ENCODE results near the gene WDR27.

The WDR27 gene

GRCh38 chr6:169567819-169568218 is 134.0 kb downstream of the WDR27 start:
- Mint-ChIP-seq H3K4me1 (ENCODE audit: low read depth) (peaks cover 10% of the 10 kb centered on the region), H3K4me3 (no peak overlapping the region), H3K36me3 (ENCODE audit: low read depth) (peaks cover 21% of the 10 kb centered on the region), H3K27me3 (no peaks in the 10 kb centered on the region), H3K27ac (no peak overlapping the region), H3K9me3 (no peaks in the 10 kb centered on the region)

DNA sequence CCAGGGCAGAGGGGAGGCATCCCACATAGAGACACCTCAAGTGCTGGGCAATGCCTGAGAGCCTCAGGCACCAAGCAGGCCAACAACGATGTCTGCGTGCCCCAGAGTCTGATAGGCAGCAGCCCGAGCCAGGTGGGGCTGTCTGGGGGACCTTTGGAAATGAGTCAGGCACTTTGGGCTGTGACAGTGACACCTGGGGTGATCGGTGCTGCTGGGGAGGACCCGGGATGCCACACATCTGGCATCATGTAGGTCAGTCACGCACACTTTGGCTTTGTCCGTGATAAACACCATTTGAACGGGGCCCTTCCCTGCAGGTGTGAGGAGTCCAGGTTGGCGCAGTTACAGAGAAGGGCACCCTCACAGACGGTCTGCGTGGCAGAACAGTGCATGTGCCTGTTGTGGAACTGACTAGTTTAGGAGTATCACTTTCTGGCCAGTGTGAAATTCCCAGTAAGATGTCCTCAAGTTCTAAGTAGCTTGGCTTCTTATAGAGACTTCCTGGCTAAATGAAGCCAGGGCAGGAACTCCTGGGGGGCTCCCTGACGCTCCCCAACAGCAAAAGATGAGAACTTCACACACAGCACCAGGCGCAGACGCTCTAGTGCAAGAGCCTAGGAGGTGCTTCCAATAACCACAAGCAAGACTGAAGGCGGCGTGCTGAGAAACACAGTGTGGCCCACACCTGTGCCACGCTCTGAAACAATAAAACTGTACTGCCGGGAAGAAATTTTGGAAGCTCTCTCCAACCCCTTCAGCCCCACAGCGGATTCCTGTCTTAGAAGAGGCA is 134.7 kb downstream of the WDR27 start:
- Mint-ChIP-seq H3K4me1 (ENCODE audit: low read depth) (peaks cover 10% of the 10 kb centered on the region), H3K9me3 (no peaks in the 10 kb centered on the region), H3K4me3 (no peak overlapping the region), H3K36me3 (ENCODE audit: low read depth) (peaks cover 24% of the 10 kb centered on the region), H3K27me3 (no peaks in the 10 kb centered on the region), H3K27ac (no peak overlapping the region)

GRCh38 chr6:169566319-169566718 is 135.5 kb downstream of the WDR27 start:
- Mint-ChIP-seq H3K27ac (no peak overlapping the region), H3K9me3 (no peaks in the 10 kb centered on the region), H3K4me3 (no peak overlapping the region), H3K36me3 (ENCODE audit: low read depth) (peaks cover 21% of the 10 kb centered on the region), H3K27me3 (no peaks in the 10 kb centered on the region), H3K4me1 (ENCODE audit: low read depth) (peaks cover 10% of the 10 kb centered on the region)

DNA sequence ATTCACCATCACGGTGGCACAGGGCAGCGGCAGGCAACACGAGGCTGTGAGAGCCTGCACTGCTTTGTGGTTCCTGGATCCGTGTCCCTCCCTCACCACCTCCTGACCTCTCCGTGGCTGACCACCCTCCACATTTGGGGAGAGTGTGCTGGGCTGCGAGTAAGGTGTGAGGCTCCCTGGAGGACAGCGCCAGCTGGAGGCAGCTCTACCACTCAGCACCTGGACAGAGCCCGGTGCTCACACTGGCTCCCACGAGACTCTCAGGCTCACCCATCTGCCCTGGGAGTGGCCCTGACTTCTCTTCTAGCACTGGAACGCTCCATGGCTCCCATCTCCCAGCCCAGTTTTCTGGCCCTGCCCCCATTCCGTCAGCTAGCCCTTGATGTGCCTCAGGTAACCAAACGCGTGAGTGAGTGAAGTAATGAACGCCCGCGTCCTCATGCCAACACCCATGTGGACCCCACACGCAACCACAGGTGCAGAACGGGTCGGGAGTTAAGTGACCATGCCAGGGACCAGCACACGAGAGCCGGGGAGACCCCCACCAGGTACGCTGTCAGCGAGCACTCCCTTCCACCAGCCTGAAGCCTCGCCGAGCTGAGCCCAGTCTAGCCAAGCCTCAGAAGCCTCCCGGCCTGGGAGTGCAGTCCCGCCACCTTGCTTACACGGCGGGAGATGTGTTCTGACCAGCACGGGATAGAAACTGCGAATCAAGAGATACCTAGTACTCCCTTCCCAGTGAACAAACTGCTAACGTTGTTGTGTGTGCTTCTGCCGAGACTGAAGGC is 137.2 kb downstream of the WDR27 start:
- Mint-ChIP-seq H3K4me3 (no peak overlapping the region), H3K4me1 (ENCODE audit: low read depth) (peaks cover 10% of the 10 kb centered on the region), H3K36me3 (ENCODE audit: low read depth) (peaks cover 21% of the 10 kb centered on the region), H3K9me3 (no peaks in the 10 kb centered on the region), H3K27me3 (peaks cover 6% of the 10 kb centered on the region), H3K27ac (no peak overlapping the region)

DNA sequence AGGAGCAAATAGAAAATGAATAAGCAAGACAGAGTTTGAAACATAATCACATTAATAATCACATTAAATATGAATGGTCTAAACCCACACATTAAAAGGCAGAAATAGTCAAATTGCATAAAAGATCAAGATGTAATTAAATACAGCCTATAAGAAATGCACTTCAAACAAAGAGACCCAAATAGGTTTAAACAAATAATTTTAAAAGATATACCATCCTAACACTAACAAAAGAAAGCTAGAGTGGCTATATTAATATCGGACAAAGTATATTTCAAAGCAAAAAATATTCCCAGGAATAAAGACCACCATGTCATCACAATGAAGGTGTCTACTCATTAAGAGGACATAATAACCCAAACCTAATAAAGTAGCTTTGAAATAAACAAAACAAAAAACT is 140.2 kb downstream of the WDR27 start:
- Mint-ChIP-seq H3K4me1 (ENCODE audit: low read depth) (peaks cover 9% of the 10 kb centered on the region), H3K27ac (no peak overlapping the region), H3K9me3 (no peaks in the 10 kb centered on the region), H3K4me3 (no peak overlapping the region), H3K27me3 (peaks cover 24% of the 10 kb centered on the region), H3K36me3 (ENCODE audit: low read depth) (peaks cover 33% of the 10 kb centered on the region)

DNA sequence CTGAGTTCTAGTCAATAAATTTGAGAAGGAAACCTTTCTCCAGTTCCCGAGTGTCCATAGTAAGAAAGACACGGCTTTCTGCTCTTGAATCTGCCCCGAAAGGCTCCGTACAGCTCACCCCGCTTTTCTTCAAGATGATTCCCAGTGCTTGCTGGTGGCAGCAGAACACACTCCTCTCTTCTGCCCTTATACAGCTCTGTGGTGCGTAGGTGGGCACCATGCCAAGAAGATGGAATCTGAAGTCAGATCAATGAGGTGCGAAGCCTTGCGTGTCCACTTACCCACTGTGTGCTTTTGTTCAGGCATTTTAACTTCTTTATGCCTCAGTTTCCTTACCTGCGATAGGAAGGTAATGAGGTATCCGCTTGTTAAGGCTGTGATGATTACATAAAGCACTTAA is 142.2 kb downstream of the WDR27 start:
- H3K27ac Mint-ChIP-seq: no peak overlapping the region
- H3K36me3 Mint-ChIP-seq (ENCODE audit: low read depth): peaks cover 41% of the 10 kb centered on the region
- H3K27me3 Mint-ChIP-seq: peaks cover 32% of the 10 kb centered on the region
- peaks cover 17% of the 10 kb centered on the region for H3K4me1 Mint-ChIP-seq (ENCODE audit: low read depth)
- no peaks in the 10 kb centered on the region for H3K9me3 Mint-ChIP-seq
- no peak overlapping the region for H3K4me3 Mint-ChIP-seq

DNA sequence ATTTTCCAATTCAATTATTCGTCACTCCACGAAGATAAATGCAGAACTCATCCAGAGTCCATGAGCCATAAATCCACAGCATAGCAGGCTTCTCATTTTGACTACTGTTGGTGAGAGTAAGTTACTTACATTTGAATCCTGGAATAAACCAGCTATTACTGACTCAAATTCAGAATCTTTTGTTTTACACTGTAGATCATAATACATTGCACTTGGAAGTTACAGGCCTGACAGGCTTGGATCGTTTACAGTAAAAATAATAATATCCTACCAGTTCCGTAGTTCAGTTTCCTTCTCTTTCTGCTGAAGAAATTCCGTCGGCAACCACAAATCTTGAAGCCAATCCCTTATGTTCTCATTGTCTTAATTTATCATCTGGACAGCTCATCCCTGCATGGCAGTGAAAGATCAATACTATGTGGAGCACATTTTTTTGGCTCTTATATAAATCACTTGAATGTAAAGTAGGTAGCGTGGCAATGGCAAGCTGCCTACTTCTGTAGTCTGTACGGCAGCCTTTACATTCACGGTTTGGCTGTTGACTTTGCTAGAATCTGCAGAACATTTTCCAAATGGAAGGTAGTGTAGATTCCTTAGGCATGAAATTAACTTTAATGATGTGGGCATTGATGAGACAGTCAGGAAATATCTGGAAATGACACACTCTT is 142.9 kb downstream of the WDR27 start:
- H3K9me3 Mint-ChIP-seq: no peaks in the 10 kb centered on the region
- peaks cover 17% of the 10 kb centered on the region for H3K4me1 Mint-ChIP-seq (ENCODE audit: low read depth)
- no peak overlapping the region for H3K4me3 Mint-ChIP-seq
- H3K27ac Mint-ChIP-seq: no peak overlapping the region
- H3K36me3 Mint-ChIP-seq (ENCODE audit: low read depth): peaks cover 41% of the 10 kb centered on the region
- peaks cover 35% of the 10 kb centered on the region for H3K27me3 Mint-ChIP-seq

- Mint-ChIP-seq H3K27ac (no peak overlapping the region), H3K4me3 (no peak overlapping the region), H3K4me1 (ENCODE audit: low read depth) (peaks cover 17% of the 10 kb centered on the region), H3K27me3 (peaks cover 39% of the 10 kb centered on the region), H3K36me3 (ENCODE audit: low read depth) (peaks cover 41% of the 10 kb centered on the region), H3K9me3 (no peaks in the 10 kb centered on the region)
These were observed 143.5 kb downstream of the WDR27 start for GRCh38 chr6:169558378-169558773.

DNA sequence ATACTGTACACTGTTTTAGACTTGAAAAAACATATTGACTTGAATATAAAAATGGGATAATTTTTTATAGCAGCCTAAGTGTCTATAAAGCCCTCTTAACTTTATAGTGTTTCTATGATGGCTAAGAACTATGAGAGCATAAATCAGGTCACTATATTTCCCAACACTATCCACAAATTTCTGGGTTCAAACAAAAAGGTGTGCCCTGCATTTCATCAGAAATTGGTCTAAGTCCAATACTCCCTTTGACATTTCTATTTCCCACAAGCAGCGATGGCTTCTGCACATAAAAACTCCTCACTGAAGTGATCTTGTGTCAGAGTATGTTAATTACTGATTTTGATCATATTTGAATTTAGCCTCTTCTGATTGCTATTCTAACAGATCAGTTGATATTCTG is 143.9 kb downstream of the WDR27 start:
- H3K36me3 Mint-ChIP-seq (ENCODE audit: low read depth): peaks cover 41% of the 10 kb centered on the region
- no peaks in the 10 kb centered on the region for H3K9me3 Mint-ChIP-seq
- no peak overlapping the region for H3K27ac Mint-ChIP-seq
- H3K4me1 Mint-ChIP-seq (ENCODE audit: low read depth): peaks cover 17% of the 10 kb centered on the region
- peaks cover 39% of the 10 kb centered on the region for H3K27me3 Mint-ChIP-seq
- no peak overlapping the region for H3K4me3 Mint-ChIP-seq

DNA sequence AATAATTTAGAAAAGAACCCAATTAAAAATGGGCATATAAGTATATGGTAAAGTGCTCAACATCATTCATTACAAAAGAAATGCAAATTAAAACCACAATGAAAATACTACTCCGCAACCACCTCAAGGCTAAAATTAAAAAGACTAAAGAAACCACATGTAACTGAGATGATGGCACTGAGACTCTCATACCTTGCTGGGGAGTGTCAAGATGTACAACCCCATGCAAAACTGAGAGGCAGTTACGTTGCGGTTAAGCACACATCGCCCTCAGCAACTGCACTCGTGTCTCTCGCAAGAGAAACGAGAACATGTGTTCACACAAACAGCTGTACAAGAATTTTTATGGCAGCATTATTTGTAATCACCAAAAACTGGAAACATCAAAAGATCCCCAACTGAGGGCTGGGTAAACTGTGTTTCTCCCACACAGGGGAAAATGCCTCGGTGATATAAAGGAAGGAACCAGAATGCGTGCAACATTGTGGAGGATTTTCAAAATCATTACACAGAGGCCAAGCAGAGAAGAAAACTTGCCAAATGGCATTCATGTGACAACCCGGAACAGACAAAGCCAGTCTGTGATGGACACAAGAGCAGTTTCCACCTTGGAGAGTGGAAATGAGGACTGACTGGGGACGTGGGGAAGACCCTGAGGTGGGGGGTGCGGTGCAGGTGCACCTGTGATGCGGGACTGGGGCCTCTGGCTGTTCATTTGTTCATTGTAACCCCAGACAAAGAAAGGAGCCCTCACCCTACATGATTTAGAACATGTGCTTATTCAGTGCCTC is 144.9 kb downstream of the WDR27 start:
- Mint-ChIP-seq H3K9me3 (no peaks in the 10 kb centered on the region), H3K27ac (peak overlapping the region; percentile 79), H3K36me3 (ENCODE audit: low read depth) (peaks cover 32% of the 10 kb centered on the region), H3K4me1 (ENCODE audit: low read depth) (peaks cover 17% of the 10 kb centered on the region), H3K27me3 (peaks cover 39% of the 10 kb centered on the region), H3K4me3 (peak overlapping the region; percentile 55)

- Mint-ChIP-seq H3K36me3 (ENCODE audit: low read depth) (peaks cover 32% of the 10 kb centered on the region), H3K4me1 (ENCODE audit: low read depth) (peaks cover 17% of the 10 kb centered on the region), H3K9me3 (no peaks in the 10 kb centered on the region), H3K27me3 (peaks cover 39% of the 10 kb centered on the region), H3K4me3 (no peak overlapping the region), H3K27ac (no peak overlapping the region)
These were observed 145.7 kb downstream of the WDR27 start for GRCh38 chr6:169555971-169556617.

GRCh38 chr6:169545982-169546381 is 155.8 kb downstream of the WDR27 start:
- no peak overlapping the region for H3K27ac Mint-ChIP-seq
- no peak overlapping the region for H3K4me3 Mint-ChIP-seq
- peaks cover 11% of the 10 kb centered on the region for H3K36me3 Mint-ChIP-seq (ENCODE audit: low read depth)
- peaks cover 14% of the 10 kb centered on the region for H3K9me3 Mint-ChIP-seq
- no peaks in the 10 kb centered on the region for H3K27me3 Mint-ChIP-seq
- no peaks in the 10 kb centered on the region for H3K4me1 Mint-ChIP-seq (ENCODE audit: low read depth)

GRCh38 chr6:169543704-169544103 is 158.1 kb downstream of the WDR27 start:
- no peak overlapping the region for H3K27ac Mint-ChIP-seq
- H3K27me3 Mint-ChIP-seq: no peaks in the 10 kb centered on the region
- H3K4me3 Mint-ChIP-seq: no peak overlapping the region
- H3K9me3 Mint-ChIP-seq: peaks cover 12% of the 10 kb centered on the region
- peaks cover 9% of the 10 kb centered on the region for H3K36me3 Mint-ChIP-seq (ENCODE audit: low read depth)
- H3K4me1 Mint-ChIP-seq (ENCODE audit: low read depth): no peaks in the 10 kb centered on the region

GRCh38 chr6:169542491-169542890 is 159.3 kb downstream of the WDR27 start:
- H3K4me1 Mint-ChIP-seq (ENCODE audit: low read depth): no peaks in the 10 kb centered on the region
- no peak overlapping the region for H3K27ac Mint-ChIP-seq
- H3K9me3 Mint-ChIP-seq: peaks cover 7% of the 10 kb centered on the region
- no peak overlapping the region for H3K4me3 Mint-ChIP-seq
- H3K27me3 Mint-ChIP-seq: no peaks in the 10 kb centered on the region
- H3K36me3 Mint-ChIP-seq (ENCODE audit: low read depth): peaks cover 5% of the 10 kb centered on the region

All from stimulated activated naive CD8-positive, alpha-beta T cell treated with anti-CD3 and anti-CD28 coated beads, Interleukin-15, Interleukin-2, amounts not matched to agents 100 ng/mL and 50 ng/mL, for 24 hours (primary cell).